ENCODE results near the gene KLHL36. TPM values are rescaled to one million over a fixed set of nuclear protein-coding genes. Genes with fewer than 3 reads are reported as not detected.

Gene KLHL36
- total RNA-seq (2014; rRNA removed; shearing (Covaris generic)) (50.1 and 58.9 TPM in 2 replicates), total RNA-seq (2022) (66.1 and 69.0 TPM in 2 replicates), Bru-seq, nascent RNA (percentile 64 among the genes with signal in this experiment), BruChase-seq, experiment 1, labeled RNA remaining after a 6-hour chase (percentile 65 among the genes with signal in this experiment), BruChase-seq, experiment 2, labeled RNA remaining after a 2-hour chase (percentile 69 among the genes with signal in this experiment)
- long read RNA-seq, full-length matches to known transcripts: 30 of 88 reads
- long read RNA-seq, partial matches to known transcripts: 45 of 88 reads
- long read RNA-seq, other reads (novel, unspliced or antisense): 13 of 88 reads

DNA sequence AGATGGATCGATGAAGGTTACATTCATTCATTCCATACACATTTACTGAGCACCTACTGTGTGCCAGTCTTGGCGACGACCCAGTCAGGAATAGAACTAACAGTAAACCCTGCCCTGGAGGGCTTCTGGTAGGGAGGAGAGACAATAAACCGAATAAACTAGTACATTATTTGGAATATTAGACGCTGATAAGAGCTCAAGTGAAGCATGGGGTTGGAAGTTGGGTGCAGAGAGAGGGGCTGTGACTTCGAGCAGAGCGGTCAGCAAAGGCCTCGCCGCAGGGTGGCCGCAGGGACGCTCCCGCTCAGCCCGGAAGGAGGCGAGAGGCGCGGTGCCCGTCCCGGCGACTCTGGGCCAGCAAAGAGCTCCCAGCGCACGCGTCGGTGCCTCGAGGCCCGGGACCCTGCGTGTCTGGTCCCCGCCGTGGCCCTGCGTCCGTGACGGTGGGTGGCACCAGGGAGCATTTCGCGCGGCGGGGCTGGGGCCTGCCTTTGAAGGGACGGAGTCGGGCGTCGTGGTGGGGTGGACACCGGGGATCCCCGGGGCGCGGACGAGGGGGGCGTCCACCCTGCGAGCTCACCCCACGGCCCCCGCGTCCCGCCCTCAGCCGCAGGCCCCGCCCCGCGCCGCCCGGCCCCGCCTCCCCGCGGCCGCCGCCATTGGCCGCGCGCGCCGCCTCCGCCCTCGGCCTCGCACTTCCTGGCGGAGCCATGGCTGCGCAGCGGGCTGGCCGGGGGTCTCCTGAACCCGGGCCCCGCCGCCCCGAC is at the start of gene KLHL36:
Gene KLHL36 (plus strand): TSS at position 684 of the 767 bp plus-strand sequence. CDS start 2,357 bp downstream, outside the sequence.
- TF ChIP-seq, protein P1, sequence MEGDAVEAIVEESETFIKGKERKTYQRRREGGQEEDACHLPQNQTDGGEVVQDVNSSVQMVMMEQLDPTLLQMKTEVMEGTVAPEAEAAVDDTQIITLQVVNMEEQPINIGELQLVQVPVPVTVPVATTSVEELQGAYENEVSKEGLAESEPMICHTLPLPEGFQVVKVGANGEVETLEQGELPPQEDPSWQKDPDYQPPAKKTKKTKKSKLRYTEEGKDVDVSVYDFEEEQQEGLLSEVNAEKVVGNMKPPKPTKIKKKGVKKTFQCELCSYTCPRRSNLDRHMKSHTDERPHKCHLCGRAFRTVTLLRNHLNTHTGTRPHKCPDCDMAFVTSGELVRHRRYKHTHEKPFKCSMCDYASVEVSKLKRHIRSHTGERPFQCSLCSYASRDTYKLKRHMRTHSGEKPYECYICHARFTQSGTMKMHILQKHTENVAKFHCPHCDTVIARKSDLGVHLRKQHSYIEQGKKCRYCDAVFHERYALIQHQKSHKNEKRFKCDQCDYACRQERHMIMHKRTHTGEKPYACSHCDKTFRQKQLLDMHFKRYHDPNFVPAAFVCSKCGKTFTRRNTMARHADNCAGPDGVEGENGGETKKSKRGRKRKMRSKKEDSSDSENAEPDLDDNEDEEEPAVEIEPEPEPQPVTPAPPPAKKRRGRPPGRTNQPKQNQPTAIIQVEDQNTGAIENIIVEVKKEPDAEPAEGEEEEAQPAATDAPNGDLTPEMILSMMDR (conservative IDR thresholded peaks at IDR 0.05; ENCODE audit: low read length): no peak
- no peak for TF ChIP-seq EZH2phosphoT487 (IDR thresholded peaks at IDR 0.05; ENCODE audit: borderline replicate concordance, low read depth, low read length)
- H3K4me1 ChIP-seq (ENCODE audit: insufficient read depth, low read length, poor library complexity, severe bottlenecking): peaks cover 54% of the 10 kb centered on the region
- POLR2A ChIA-PET: interaction anchor here (0.5 to 0.9 kb wide), 3 partner anchors 21 to 1093 kb away, joined by 3 to 9 read pairs (median 4); no protein-coding TSS in a partner anchor

DNA sequence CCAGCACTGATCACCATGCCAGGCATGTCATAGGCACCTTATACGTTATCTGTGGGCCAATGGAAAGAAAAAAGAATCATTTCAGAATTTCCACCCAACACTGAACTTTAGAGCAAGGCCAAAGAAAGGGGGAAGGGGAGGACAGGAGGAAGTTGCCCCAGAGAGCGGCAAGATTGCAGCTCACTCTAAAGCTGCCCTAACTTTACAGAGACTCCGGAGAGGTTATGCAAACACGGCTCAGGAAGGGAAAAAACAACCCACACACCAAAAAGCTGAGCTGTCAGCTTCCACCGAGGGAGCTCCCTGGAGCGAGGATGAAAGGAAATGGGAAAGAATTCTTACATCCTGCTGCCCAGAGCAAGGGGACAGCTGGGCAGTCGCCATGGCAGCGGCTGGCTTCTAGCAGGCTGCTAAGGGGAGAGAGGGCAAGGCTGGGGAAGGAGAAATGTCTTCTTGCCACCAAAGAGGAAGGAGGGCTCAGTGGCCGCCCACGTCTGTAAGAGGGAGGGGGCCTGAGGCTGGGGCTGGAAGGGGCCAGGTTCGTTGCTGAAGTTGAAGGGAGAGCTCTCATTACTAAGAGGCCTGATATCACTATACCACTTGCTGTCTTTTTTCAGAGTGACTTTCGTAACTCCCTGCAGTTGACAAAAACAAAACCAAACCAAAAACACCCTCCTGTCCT is 48.6 kb upstream of the KLHL36 start:
- DNase-seq (ENCODE audit: low spot score): peak; percentile 71
- Histone ChIP-seq H2AFZ (ENCODE audit: low read length) (no peak overlapping the region), H3K4me1 (ENCODE audit: insufficient read depth, low read length, poor library complexity, severe bottlenecking) (peaks cover 93% of the 10 kb centered on the region), H3K36me3 (ENCODE audit: insufficient read depth, low read length) (peaks cover 44% of the 10 kb centered on the region), H3K9me3 (ENCODE audit: low read length) (no peaks in the 10 kb centered on the region), H3K9me2 (ENCODE audit: insufficient read depth, low read length) (no peaks in the 10 kb centered on the region), H3K79me2 (ENCODE audit: insufficient read depth, low read depth, low read length) (peaks cover 78% of the 10 kb centered on the region), H4K20me1 (ENCODE audit: insufficient read depth, low read length) (no peaks in the 10 kb centered on the region), H3K27ac (ENCODE audit: low read depth, low read length, poor library complexity, severe bottlenecking) (peak overlapping the region; percentile 97), H3K4me2 (ENCODE audit: low read length) (peak overlapping the region; percentile 98), H3K4me3 (ENCODE audit: low read depth, low read length, poor library complexity, severe bottlenecking) (peak overlapping the region; percentile 60)
- POLR2A ChIA-PET: interaction anchor here (0.6 to 4.6 kb wide), 9 partner anchors 9 to 147 kb away, joined by 3 to 50 read pairs (median 6); partner anchors contain the start of gene COTL1
- TF ChIP-seq, protein P1 (conservative IDR thresholded peaks at IDR 0.05; ENCODE audit: low read length): no peak
- TF ChIP-seq EZH2phosphoT487 (IDR thresholded peaks at IDR 0.05; ENCODE audit: borderline replicate concordance, low read depth, low read length): no peak
- intact Hi-C loops (cut with micrococcal nuclease; ENCODE audit: unreplicated experiment): loop anchor here (1.0 to 10.0 kb wide), 2 partner anchors 8 to 1305 kb away; no protein-coding TSS in a partner anchor
- CTCF ChIA-PET (ENCODE audit: unreplicated experiment): interaction anchor here (0.6 to 1.7 kb wide), 2 partner anchors 38 to 88 kb away, joined by 3 to 6 read pairs; no protein-coding TSS in a partner anchor
- no TSS peak for BruUV-seq (replicated peaks)

More for the DNA sequence above, at the start of gene KLHL36:
- Histone ChIP-seq H3K4me2 (ENCODE audit: low read length) (peak within 1 kb of the TSS; percentile 99), H4K20me1 (ENCODE audit: insufficient read depth, low read length) (0 out of 2 replicates have a peak, but pooled peaks cover 9% of the 10 kb centered on the region), H3K4me3 (ENCODE audit: low read depth, low read length, poor library complexity, severe bottlenecking) (peak within 1 kb of the TSS; percentile 87), H3K79me2 (ENCODE audit: insufficient read depth, low read depth, low read length) (peaks cover 11% of the 10 kb centered on the region; the same call in 1 of the 2 replicates), H3K9me2 (ENCODE audit: insufficient read depth, low read length) (no peaks in the 10 kb centered on the region), H3K27ac (ENCODE audit: low read depth, low read length, poor library complexity, severe bottlenecking) (peak within 1 kb of the TSS; percentile 1), H3K9me3 (ENCODE audit: low read length) (no peaks in the 10 kb centered on the region), H2AFZ (ENCODE audit: low read length) (peak within 1 kb of the TSS; percentile 91; the same call in 1 of the 2 replicates), H3K36me3 (ENCODE audit: insufficient read depth, low read length) (peaks cover 30% of the 10 kb centered on the region)
- CTCF ChIA-PET (ENCODE audit: unreplicated experiment): no interaction called here
- intact Hi-C loops (cut with micrococcal nuclease; ENCODE audit: unreplicated experiment): no loop called here
- BruUV-seq (replicated peaks): no TSS peak
- DNase-seq (ENCODE audit: low spot score): peak; percentile 67

Measured in OCI-LY7 (cell line).